ENCODE results near the gene JAK1. TPM values are rescaled to one million over a fixed set of nuclear protein-coding genes. Genes with fewer than 3 reads are reported as not detected.

Gene JAK1
- total RNA-seq, 1 donor from 2014 or later, result 80.7 TPM

DNA sequence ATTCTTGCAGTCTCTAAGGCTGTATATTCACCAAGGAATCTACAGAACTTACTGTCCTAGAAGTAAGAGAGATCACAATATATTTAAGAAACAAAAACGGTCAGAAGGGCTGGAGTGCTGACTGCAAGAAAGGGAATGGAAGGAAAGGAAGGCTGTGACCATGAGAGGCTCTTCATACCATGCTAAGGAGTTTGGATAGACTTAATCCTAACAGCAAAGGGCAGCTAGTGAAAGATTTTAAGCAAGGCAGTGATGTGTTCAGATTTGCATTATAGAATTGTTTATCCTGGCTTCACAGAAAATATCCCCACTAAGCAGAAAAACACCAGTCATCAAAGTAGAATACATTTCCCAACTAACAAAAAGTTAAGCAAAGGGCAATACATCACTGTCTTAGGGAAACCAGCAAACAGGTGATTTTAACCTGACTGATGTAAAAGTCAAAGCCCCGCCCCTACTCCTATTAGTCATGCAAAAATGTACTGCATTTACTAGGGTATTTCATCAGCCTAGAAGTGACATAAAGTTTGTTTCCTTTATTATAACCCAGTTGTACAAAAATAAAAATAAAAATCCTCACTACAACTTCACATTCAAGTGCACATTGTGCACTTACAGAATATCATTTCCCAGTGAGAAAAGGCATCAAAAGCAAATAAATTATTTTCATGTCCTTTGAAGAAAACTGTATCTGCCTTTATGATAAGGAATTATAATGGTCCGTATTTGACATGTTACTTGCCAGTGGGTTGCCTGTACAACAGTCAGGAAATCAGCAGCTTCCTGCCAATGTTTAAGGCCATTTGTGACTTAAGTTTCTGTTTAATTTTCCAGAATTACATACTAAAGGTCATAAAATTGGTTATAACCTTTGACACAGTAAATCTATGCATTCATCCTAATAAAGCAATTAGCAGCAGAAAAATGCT lies 17.2 kb downstream of the JAK1 start:
- peaks cover 13% of the 10 kb centered on the region for H3K4me1 Mint-ChIP-seq (ENCODE audit: low read depth, unreplicated experiment)
- Histone ChIP-seq H3K79me2 (ENCODE audit: insufficient read depth, low read length) (peaks cover 96% of the 10 kb centered on the region), H2AFZ (ENCODE audit: low read depth, low read length) (no peak overlapping the region), H3K4me1 (ENCODE audit: insufficient read depth, low read length) (no peaks in the 10 kb centered on the region), H3K9ac (ENCODE audit: low read length) (no peak overlapping the region), H3K27me3 (ENCODE audit: insufficient read depth, low read length) (no peaks in the 10 kb centered on the region), H3K4me2 (ENCODE audit: low read length) (no peak overlapping the region), H4K20me1 (ENCODE audit: insufficient read depth, low read length) (peaks cover 77% of the 10 kb centered on the region), H3K27ac (ENCODE audit: low read depth, low read length) (no peak overlapping the region), H3K36me3 (ENCODE audit: insufficient read depth, low read length) (no peaks in the 10 kb centered on the region), H3K4me3 (ENCODE audit: insufficient read depth, low read depth, low read length) (no peak overlapping the region), H3K9me3 (ENCODE audit: insufficient read depth, low read depth, low read length) (no peaks in the 10 kb centered on the region)
- no peaks in the 10 kb centered on the region for H3K36me3 Mint-ChIP-seq (ENCODE audit: low read depth, unreplicated experiment)
- FAIRE-seq (no peak), DNase-seq (ENCODE audit: low read depth) (no peak)
- H3K4me3 Mint-ChIP-seq (ENCODE audit: unreplicated experiment), result no peak overlapping the region
- peak overlapping the region; percentile 73 for H3K27ac Mint-ChIP-seq (ENCODE audit: unreplicated experiment)
- H3K9me3 Mint-ChIP-seq (ENCODE audit: unreplicated experiment), result no peaks in the 10 kb centered on the region
- TF ChIP-seq, protein P1, sequence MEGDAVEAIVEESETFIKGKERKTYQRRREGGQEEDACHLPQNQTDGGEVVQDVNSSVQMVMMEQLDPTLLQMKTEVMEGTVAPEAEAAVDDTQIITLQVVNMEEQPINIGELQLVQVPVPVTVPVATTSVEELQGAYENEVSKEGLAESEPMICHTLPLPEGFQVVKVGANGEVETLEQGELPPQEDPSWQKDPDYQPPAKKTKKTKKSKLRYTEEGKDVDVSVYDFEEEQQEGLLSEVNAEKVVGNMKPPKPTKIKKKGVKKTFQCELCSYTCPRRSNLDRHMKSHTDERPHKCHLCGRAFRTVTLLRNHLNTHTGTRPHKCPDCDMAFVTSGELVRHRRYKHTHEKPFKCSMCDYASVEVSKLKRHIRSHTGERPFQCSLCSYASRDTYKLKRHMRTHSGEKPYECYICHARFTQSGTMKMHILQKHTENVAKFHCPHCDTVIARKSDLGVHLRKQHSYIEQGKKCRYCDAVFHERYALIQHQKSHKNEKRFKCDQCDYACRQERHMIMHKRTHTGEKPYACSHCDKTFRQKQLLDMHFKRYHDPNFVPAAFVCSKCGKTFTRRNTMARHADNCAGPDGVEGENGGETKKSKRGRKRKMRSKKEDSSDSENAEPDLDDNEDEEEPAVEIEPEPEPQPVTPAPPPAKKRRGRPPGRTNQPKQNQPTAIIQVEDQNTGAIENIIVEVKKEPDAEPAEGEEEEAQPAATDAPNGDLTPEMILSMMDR (IDR thresholded peaks at IDR 0.05; ENCODE audit: insufficient read depth, low read depth, low read length), result no peak
- TF ChIP-seq EZH2 (IDR thresholded peaks at IDR 0.05; ENCODE audit: insufficient read depth, low read length), result no peak
- H3K27me3 Mint-ChIP-seq (ENCODE audit: low read depth, unreplicated experiment), result no peaks in the 10 kb centered on the region

DNA sequence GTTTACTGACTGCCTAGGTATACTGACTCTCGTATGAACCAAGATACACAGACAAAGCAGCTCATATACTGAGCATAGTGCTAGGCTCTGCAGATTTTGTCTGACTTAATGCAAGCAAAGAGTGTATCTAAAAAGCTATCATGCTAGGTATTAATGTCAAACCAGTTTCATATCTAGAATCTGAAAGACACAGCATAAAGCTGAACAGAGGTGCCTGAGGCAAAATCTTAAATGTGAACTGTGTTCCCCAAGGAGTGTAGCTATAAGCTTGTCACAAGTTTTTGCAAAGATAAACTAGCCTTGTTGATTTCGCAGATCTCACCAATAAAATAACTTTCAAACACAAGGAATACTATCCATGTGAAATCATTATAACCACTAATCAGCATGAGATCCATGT lies 18.1 kb downstream of the JAK1 start:
- Histone ChIP-seq H3K4me2 (ENCODE audit: low read length) (no peak overlapping the region), H3K4me3 (ENCODE audit: insufficient read depth, low read depth, low read length) (no peak overlapping the region), H3K4me1 (ENCODE audit: insufficient read depth, low read length) (no peaks in the 10 kb centered on the region), H4K20me1 (ENCODE audit: insufficient read depth, low read length) (peaks cover 72% of the 10 kb centered on the region), H3K9me3 (ENCODE audit: insufficient read depth, low read depth, low read length) (no peaks in the 10 kb centered on the region), H3K79me2 (ENCODE audit: insufficient read depth, low read length) (peaks cover 93% of the 10 kb centered on the region), H2AFZ (ENCODE audit: low read depth, low read length) (no peak overlapping the region), H3K9ac (ENCODE audit: low read length) (no peak overlapping the region), H3K27ac (ENCODE audit: low read depth, low read length) (no peak overlapping the region), H3K27me3 (ENCODE audit: insufficient read depth, low read length) (no peaks in the 10 kb centered on the region), H3K36me3 (ENCODE audit: insufficient read depth, low read length) (no peaks in the 10 kb centered on the region)
- Mint-ChIP-seq H3K27ac (ENCODE audit: unreplicated experiment) (no peak overlapping the region), H3K27me3 (ENCODE audit: low read depth, unreplicated experiment) (no peaks in the 10 kb centered on the region), H3K36me3 (ENCODE audit: low read depth, unreplicated experiment) (no peaks in the 10 kb centered on the region), H3K4me3 (ENCODE audit: unreplicated experiment) (no peak overlapping the region), H3K9me3 (ENCODE audit: unreplicated experiment) (no peaks in the 10 kb centered on the region), H3K4me1 (ENCODE audit: low read depth, unreplicated experiment) (peaks cover 13% of the 10 kb centered on the region)
- DNase-seq (ENCODE audit: low read depth) (no peak), FAIRE-seq (no peak)
- no peak for TF ChIP-seq EZH2 (IDR thresholded peaks at IDR 0.05; ENCODE audit: insufficient read depth, low read length)
- TF ChIP-seq, protein P1 (IDR thresholded peaks at IDR 0.05; ENCODE audit: insufficient read depth, low read depth, low read length), result no peak

DNA sequence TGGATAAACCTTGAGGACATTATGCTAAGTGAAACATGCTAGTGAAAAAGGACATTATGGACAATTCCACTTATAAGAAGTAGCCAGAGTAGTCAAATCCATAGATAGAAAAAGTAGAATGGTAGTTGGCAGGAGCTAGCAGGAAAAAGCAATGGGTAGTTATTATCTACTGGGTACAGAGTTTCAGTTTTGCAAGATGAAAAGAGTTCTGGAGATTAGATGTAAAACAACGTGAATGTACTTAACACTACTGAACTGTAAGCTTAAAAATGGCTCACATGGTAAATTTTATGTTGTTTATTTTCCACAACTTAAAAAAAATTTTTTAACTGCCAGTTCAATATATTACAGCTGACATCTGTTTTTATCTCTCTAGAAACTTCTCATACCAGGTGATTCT lies 19.4 kb downstream of the JAK1 start:
- DNase-seq (ENCODE audit: low read depth) (no peak), FAIRE-seq (no peak)
- H3K9me3 ChIP-seq (ENCODE audit: insufficient read depth, low read depth, low read length), result no peaks in the 10 kb centered on the region
- no peaks in the 10 kb centered on the region for H3K36me3 ChIP-seq (ENCODE audit: insufficient read depth, low read length)
- H2AFZ ChIP-seq (ENCODE audit: low read depth, low read length), result no peak overlapping the region
- H3K4me1 Mint-ChIP-seq (ENCODE audit: low read depth, unreplicated experiment), result peaks cover 9% of the 10 kb centered on the region
- H3K9me3 Mint-ChIP-seq (ENCODE audit: unreplicated experiment), result no peaks in the 10 kb centered on the region
- no peaks in the 10 kb centered on the region for H3K4me1 ChIP-seq (ENCODE audit: insufficient read depth, low read length)
- TF ChIP-seq, protein P1 (IDR thresholded peaks at IDR 0.05; ENCODE audit: insufficient read depth, low read depth, low read length), result no peak
- no peak for TF ChIP-seq EZH2 (IDR thresholded peaks at IDR 0.05; ENCODE audit: insufficient read depth, low read length)
- H4K20me1 ChIP-seq (ENCODE audit: insufficient read depth, low read length), result peaks cover 61% of the 10 kb centered on the region
- no peaks in the 10 kb centered on the region for H3K36me3 Mint-ChIP-seq (ENCODE audit: low read depth, unreplicated experiment)
- no peaks in the 10 kb centered on the region for H3K27me3 ChIP-seq (ENCODE audit: insufficient read depth, low read length)
- H3K9ac ChIP-seq (ENCODE audit: low read length), result no peak overlapping the region
- no peak overlapping the region for H3K4me2 ChIP-seq (ENCODE audit: low read length)
- no peaks in the 10 kb centered on the region for H3K27me3 Mint-ChIP-seq (ENCODE audit: low read depth, unreplicated experiment)
- no peak overlapping the region for H3K27ac Mint-ChIP-seq (ENCODE audit: unreplicated experiment)
- no peak overlapping the region for H3K27ac ChIP-seq (ENCODE audit: low read depth, low read length)
- H3K4me3 ChIP-seq (ENCODE audit: insufficient read depth, low read depth, low read length), result no peak overlapping the region
- H3K4me3 Mint-ChIP-seq (ENCODE audit: unreplicated experiment), result no peak overlapping the region
- H3K79me2 ChIP-seq (ENCODE audit: insufficient read depth, low read length), result peaks cover 93% of the 10 kb centered on the region
